Brain microvascular endothelial cell (primary cell): ENCODE measurements around the gene CITED1.

Experiments used
- DNase-seq: peaks from one replicate; pipeline ENCODE4 v3.0.0-alpha.2; 2020
- H3K27ac ChIP-seq: fragments of 250-450 bp; sonication (Bioruptor Pico); 2 replicates; pipeline ENCODE4 v1.5.1; 2020; ENCODE audit warnings: mild to moderate bottlenecking, moderate library complexity
- H3K27me3 ChIP-seq: fragments of 250-450 bp; sonication (Bioruptor Pico); replicated peaks from 2 replicates; pipeline ENCODE4 v1.5.1; 2020; ENCODE audit warnings: mild to moderate bottlenecking
- H3K36me3 ChIP-seq: fragments of 250-450 bp; sonication (Bioruptor Pico); replicated peaks from 2 replicates; pipeline ENCODE4 v1.5.1; 2020; ENCODE audit warnings: mild to moderate bottlenecking
- H3K4me3 ChIP-seq: 2 replicates; pipeline ENCODE4 v1.5.1; 2011; ENCODE audit warnings: low read depth, mild to moderate bottlenecking, control low read depth, low read length, moderate library complexity
- in situ Hi-C: cut with HindIII; loops from 2 replicates; pipeline ENCODE4 v1.10.0; 2017; ENCODE audit warnings: low sequenced_read_pairs, low pct_ligation_motif_present
- TF ChIP-seq, protein P1 (sequence below): IDR thresholded peaks from 2 replicates; pipeline ENCODE4 v1.5.1; 2011; ENCODE audit warnings: low read depth, mild to moderate bottlenecking, moderate library complexity, low read length, control low read depth, inconsistent platforms; ENCODE audit errors: missing control alignments

Gene CITED1

GRCh38 chrX:72306851-72307645 is 1.3 kb upstream of the CITED1 start:
- peaks cover 68% of the 10 kb centered on the region for H3K27me3 ChIP-seq
- H3K4me3 ChIP-seq, result peak overlapping the region; percentile 55
- in situ Hi-C loops, result no loop called here
- DNase-seq, result peak; percentile 45
- no peaks in the 10 kb centered on the region for H3K36me3 ChIP-seq
- TF ChIP-seq, protein P1, sequence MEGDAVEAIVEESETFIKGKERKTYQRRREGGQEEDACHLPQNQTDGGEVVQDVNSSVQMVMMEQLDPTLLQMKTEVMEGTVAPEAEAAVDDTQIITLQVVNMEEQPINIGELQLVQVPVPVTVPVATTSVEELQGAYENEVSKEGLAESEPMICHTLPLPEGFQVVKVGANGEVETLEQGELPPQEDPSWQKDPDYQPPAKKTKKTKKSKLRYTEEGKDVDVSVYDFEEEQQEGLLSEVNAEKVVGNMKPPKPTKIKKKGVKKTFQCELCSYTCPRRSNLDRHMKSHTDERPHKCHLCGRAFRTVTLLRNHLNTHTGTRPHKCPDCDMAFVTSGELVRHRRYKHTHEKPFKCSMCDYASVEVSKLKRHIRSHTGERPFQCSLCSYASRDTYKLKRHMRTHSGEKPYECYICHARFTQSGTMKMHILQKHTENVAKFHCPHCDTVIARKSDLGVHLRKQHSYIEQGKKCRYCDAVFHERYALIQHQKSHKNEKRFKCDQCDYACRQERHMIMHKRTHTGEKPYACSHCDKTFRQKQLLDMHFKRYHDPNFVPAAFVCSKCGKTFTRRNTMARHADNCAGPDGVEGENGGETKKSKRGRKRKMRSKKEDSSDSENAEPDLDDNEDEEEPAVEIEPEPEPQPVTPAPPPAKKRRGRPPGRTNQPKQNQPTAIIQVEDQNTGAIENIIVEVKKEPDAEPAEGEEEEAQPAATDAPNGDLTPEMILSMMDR, result no peak
- H3K27ac ChIP-seq, result no peak overlapping the region

DNA sequence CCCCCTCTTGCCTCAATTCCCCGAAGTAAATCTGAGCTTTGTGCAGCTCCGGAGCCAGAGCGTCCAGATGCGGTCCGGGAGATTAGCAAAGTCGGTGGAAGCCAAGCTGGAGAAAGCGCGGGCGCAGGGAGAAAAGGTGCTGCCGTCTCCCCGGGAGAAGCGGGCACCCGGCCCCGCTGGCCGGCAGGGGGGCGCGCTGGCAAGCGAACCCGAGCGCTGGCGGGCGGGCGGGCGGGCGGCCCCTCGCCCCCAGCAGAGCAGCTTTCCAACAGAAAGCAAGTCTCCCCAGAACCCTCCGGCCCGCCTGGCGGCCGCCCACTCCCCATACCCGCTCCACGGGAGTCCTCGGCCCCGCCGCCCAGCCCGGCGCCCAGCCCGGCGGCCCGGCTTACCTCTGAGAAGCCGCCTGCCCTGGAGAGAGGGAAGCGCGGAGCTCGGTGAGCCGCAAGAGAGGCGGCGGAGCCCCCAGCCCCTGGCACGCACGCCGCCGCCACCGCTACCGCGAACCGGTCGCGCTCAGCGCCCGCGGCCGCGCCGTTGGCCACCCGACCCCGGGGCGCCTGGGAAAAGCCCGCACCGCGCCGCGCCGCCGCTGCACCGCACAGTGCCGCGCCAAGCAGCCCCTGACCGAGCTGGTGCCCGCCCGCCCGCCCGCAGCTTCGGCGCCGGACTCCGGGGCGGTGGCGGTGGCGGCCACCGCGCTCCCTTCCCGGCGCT is 529 bp upstream of the CITED1 start:
- Histone ChIP-seq H3K36me3 (no peaks in the 10 kb centered on the region), H3K4me3 (peak overlapping the region; percentile 55), H3K27me3 (peaks cover 76% of the 10 kb centered on the region), H3K27ac (no peak overlapping the region)
- no peak for DNase-seq
- in situ Hi-C loops, result no loop called here
- TF ChIP-seq, protein P1, result no peak

GRCh38 chrX:72304877-72305276 is 837 bp downstream of the CITED1 start:
- TF ChIP-seq, protein P1, result no peak
- in situ Hi-C loops, result no loop called here
- DNase-seq, result no peak
- H3K4me3 ChIP-seq, result peak overlapping the region; percentile 9
- peaks cover 86% of the 10 kb centered on the region for H3K27me3 ChIP-seq
- no peaks in the 10 kb centered on the region for H3K36me3 ChIP-seq
- H3K27ac ChIP-seq, result no peak overlapping the region

- TF ChIP-seq, protein P1, result no peak
- H3K36me3 ChIP-seq, result no peaks in the 10 kb centered on the region
- in situ Hi-C loops, result no loop called here
- DNase-seq, result no peak
- no peak overlapping the region for H3K4me3 ChIP-seq
- H3K27me3 ChIP-seq, result peaks cover 64% of the 10 kb centered on the region
- no peak overlapping the region for H3K27ac ChIP-seq
Measured at GRCh38 chrX:72301781-72302180, 3.9 kb downstream of the CITED1 start.

DNA sequence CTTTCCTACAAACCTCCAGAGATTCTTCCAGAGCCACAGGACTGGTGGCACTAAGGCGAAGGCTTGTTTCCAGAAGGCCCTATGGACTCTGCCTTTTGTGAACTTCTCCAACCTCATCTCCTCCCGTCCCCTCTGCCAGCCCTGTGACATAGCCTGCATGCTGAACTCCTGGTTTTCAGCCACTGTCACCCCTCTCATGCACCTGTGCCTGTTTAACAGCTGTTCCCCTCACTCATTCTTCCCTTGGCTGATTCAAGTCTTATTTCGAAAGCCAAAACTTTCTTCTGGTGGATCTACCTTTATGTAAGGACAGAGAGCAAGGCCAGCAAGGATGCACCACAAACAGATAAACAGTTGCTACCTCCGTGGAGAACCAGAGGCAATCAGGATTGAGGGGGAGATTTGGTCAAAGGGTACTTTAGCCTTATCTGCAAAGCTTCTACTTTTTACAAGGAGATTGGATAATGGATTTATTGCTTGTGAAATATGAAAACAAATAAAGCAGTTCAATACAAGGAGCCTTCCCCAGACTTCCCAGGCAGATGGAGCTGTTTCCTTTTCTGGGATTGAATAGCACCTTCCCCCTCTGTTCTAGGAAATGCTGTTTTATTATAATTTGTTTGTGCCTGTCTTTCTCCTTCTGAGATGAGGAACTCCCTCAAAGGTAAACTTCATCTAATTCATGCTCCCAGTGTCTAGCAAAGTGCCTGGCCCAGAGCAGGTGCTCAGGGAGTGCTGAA is 5.7 kb downstream of the CITED1 start:
- Histone ChIP-seq H3K36me3 (no peaks in the 10 kb centered on the region), H3K4me3 (no peak overlapping the region), H3K27me3 (peaks cover 51% of the 10 kb centered on the region), H3K27ac (no peak overlapping the region)
- in situ Hi-C loops, result no loop called here
- no peak for DNase-seq
- TF ChIP-seq, protein P1, result no peak
